SW 1271 (cell line): ENCODE results near the gene LCE4A.
A peak's percentile ranks its signal among the peaks of the same experiment; 100 is the strongest.

ENCODE experiments used
- DNase-seq, 2 experiments: peaks; one replicate each; lab custom pipeline; 2025; lab: John Stamatoyannopoulos, UW

LCE4A gene

GRCh38 chr1:152745765-152746444 lies 37.9 kb downstream of the LCE4A start:
- no peak for DNase-seq

DNA sequence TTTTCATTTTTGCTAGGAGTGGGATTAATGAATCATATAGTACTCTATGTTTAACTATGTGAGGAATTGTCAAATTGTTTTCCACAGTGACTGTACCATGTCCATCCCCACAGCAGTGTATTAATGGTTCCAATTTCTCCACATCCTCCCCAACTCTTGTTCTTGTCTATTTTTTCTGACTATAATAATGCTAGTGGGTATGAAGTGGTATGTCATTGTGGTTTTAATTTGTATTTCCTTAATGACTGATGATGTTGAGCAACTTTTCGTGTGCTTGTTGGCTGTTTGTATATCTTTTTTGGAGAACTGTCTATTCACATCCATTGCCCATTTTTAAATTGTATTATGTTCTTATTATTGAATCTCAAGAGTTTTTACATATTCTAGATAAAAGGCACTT lies 39.9 kb downstream of the LCE4A start:
- DNase-seq: no peak

- peak; percentile 33 to 61 for DNase-seq
Measured at GRCh38 chr1:152752225-152752624, 44.3 kb downstream of the LCE4A start.

DNA sequence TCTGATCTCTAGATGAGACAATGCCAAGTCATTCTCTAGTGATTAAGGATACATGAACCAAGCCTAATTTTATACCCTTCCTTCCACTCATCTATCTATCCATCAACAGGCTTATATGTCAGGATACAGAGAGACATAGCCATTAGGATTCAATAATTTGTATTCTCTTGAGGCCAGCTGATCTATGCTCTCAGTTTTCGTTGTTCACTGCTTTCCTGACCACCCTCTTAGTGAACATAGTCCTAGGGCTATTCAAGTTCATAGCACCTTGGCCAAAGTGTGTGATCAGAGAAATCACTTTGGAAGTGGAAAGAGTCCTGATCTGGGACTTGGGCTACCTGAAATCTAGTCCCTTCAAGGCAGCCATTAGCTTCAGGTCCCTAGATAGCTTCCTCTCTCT lies 45.6 kb downstream of the LCE4A start:
- DNase-seq: no peak

DNA sequence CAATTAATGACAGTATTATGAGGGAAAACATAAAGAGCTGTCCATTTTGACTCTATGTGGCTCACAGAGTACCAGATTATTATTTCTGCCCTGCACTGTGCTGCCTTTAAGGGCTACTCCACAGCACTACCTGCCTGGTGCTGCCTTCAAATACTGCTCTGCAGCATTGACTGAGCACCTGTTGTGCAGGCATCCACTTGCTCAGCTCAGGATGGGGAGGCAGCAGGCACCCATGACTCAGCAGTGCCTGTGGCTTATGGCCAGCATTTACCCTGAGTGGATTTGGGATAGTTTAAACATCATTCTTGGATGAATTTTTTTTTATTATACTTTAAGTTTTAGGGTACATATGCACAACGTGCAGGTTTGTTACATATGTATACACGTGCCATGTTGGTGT lies 48.9 kb downstream of the LCE4A start:
- DNase-seq: no peak

DNA sequence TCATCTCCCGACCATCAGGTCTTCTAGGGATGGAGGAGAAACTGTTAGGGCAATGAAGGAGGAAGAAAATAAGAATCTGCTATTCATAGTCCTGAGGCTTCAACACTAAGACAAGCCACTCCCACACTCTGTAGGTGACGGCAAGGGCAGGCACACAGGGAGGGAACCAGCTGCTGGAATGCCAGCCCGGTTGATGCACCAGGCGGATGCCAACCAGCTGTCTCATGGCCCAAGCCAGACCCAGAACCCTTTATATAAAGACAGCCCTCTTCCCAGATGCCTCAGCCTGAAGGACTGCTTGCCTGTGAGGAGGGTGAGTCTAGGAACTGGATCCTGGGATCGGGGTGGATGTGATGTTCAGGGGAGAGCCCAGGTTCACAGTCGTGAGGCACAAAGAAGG lies 49.8 kb downstream of the LCE4A start, which contains the start of gene KPRP:
Gene KPRP (plus strand): TSS at position 279 of the 400 bp plus-strand sequence. CDS start 1,564 bp downstream, outside the sequence.
- no peak for DNase-seq

- DNase-seq: no peak
Measured at GRCh38 chr1:152758636-152759035, 50.7 kb downstream of the LCE4A start.
